Peyer's patch (tissue), 4 donors: ENCODE data around the gene S100A6.

Source experiments
- POLR2A ChIP-seq, 2 donors: fragments of 450-650 bp; IDR thresholded peaks; one replicate each; pipeline ENCODE4 v1.5.1; 2017; ENCODE audit warnings: antibody characterized with exemption in 2 of 2, mild to moderate bottlenecking in 2 of 2, moderate library complexity in 2 of 2
- TF ChIP-seq, protein P1 (sequence below), 6 experiments: fragments of 450-650 bp in 4 of 6; fragments of 200-600 bp in 2 of 6; sonication (generic) in 1 of 6; IDR thresholded peaks; one replicate each; pipeline ENCODE4 v1.5.1; 2017 to 2019; ENCODE audit warnings: antibody characterized with exemption in 6 of 6, mild to moderate bottlenecking in 3 of 6, moderate library complexity in 1 of 6

DNA sequence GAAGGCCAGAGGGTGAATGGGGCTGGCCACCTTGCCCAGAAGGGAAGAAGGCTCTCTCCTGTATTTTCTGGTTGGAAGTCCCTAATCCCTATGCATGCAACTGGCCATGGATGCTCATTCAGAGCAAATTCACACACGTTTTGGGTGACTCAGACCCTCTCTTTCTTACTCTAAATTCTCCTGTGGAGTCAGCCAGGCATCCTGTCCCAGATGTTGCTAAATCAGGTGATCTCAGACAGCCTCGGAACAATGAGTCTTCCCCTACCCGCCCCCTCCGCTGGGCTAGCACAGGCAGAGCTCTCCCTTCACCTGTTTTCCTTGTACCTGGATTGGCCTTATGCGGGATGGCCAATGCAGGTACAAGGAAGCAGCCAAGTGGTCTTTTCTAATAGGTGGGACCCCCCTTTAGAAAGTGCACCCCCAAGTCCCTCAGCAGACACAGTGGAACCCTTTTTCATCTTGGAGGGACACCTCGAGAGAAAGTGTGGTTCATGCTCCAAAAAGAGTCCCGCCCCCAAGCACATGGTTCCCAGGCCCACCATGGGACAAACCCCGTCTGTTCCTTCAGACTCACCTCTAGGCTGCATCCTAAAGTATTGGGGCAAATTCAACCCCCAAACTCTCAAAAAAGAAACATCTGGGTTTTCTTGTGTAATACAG lies 8.6 kb downstream of the S100A6 start:
- TF ChIP-seq, protein P1, sequence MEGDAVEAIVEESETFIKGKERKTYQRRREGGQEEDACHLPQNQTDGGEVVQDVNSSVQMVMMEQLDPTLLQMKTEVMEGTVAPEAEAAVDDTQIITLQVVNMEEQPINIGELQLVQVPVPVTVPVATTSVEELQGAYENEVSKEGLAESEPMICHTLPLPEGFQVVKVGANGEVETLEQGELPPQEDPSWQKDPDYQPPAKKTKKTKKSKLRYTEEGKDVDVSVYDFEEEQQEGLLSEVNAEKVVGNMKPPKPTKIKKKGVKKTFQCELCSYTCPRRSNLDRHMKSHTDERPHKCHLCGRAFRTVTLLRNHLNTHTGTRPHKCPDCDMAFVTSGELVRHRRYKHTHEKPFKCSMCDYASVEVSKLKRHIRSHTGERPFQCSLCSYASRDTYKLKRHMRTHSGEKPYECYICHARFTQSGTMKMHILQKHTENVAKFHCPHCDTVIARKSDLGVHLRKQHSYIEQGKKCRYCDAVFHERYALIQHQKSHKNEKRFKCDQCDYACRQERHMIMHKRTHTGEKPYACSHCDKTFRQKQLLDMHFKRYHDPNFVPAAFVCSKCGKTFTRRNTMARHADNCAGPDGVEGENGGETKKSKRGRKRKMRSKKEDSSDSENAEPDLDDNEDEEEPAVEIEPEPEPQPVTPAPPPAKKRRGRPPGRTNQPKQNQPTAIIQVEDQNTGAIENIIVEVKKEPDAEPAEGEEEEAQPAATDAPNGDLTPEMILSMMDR (IDR thresholded peaks at IDR 0.05), result no peak
- TF ChIP-seq POLR2A (IDR thresholded peaks at IDR 0.05), result no peak
